Neural progenitor cell (in vitro differentiated cells): Measurements from ENCODE around the gene CCDC106. TPM values are rescaled to one million over a fixed set of nuclear protein-coding genes. Genes with fewer than 3 reads are reported as not detected.

Experiments
- DNase-seq: peaks from one replicate; pipeline ENCODE4 v3.0.0-alpha.2; 2016; ENCODE audit warnings: low spot score
- H2AFZ ChIP-seq: fragments of 200-600 bp; sonication (generic); replicated peaks from 2 replicates; pipeline ENCODE4 v1.6.1; 2016; ENCODE audit warnings: antibody characterized with exemption
- H3F3A ChIP-seq: fragments of 200-600 bp; sonication (generic); 2 replicates; pipeline ENCODE4 v1.6.1; 2016; ENCODE audit warnings: antibody characterized with exemption, low read depth
- H3K27ac ChIP-seq: fragments of 200-600 bp; sonication (generic); 2 replicates; pipeline ENCODE4 v1.5.1; 2016; ENCODE audit warnings: mild to moderate bottlenecking
- H3K27me3 ChIP-seq: fragments of 200-600 bp; sonication (generic); 2 replicates; pipeline ENCODE4 v1.6.1; 2016; ENCODE audit warnings: mild to moderate bottlenecking, moderate library complexity
- H3K36me3 ChIP-seq: fragments of 200-600 bp; sonication (generic); 2 replicates; pipeline ENCODE4 v1.5.1; 2016
- H3K4me1 ChIP-seq: fragments of 200-600 bp; sonication (generic); 2 replicates; pipeline ENCODE4 v1.6.1; 2016; ENCODE audit warnings: mixed run types
- H3K4me2 ChIP-seq: fragments of 200-600 bp; sonication (generic); 2 replicates; pipeline ENCODE4 v1.6.1; 2016
- H3K4me3 ChIP-seq: fragments of 200-600 bp; sonication (generic); 2 replicates; pipeline ENCODE4 v1.5.1; 2016
- H3K79me2 ChIP-seq: fragments of 200-600 bp; sonication (generic); 2 replicates; pipeline ENCODE4 v1.6.1; 2016; ENCODE audit warnings: low read depth
- H3K9ac ChIP-seq: fragments of 200-600 bp; sonication (generic); 2 replicates; pipeline ENCODE4 v1.6.1; 2016
- H3K9me3 ChIP-seq: fragments of 200-600 bp; sonication (generic); 2 replicates; pipeline ENCODE4 v1.5.1; 2016; ENCODE audit warnings: low read depth
- H4K20me1 ChIP-seq: fragments of 200-600 bp; sonication (generic); 2 replicates; pipeline ENCODE4 v1.6.1; 2016; ENCODE audit warnings: low read depth
- H3K27ac Mint-ChIP-seq: 3 replicates; pipeline ENCODE4 v1.8.0; 2021; ENCODE audit warnings: mixed read lengths
- H3K27me3 Mint-ChIP-seq: 2 replicates; pipeline ENCODE4 v1.8.0; 2022; ENCODE audit warnings: low read depth, mild to moderate bottlenecking, inconsistent platforms, moderate library complexity, mixed read lengths; ENCODE audit not compliant: insufficient read depth
- H3K36me3 Mint-ChIP-seq: 3 replicates; pipeline ENCODE4 v1.8.0; 2021; ENCODE audit warnings: mixed read lengths
- H3K4me1 Mint-ChIP-seq: 3 replicates; pipeline ENCODE4 v1.8.0; 2021; ENCODE audit warnings: mixed read lengths
- H3K4me3 Mint-ChIP-seq: 3 replicates; pipeline ENCODE4 v1.8.0; 2021; ENCODE audit warnings: mild to moderate bottlenecking, moderate library complexity, mixed read lengths
- H3K9me3 Mint-ChIP-seq: 3 replicates; pipeline ENCODE4 v1.8.0; 2020; ENCODE audit warnings: mixed read lengths
- EZH2 ChIP-seq: fragments of 200-600 bp; sonication (generic); IDR thresholded peaks from 2 replicates; pipeline ENCODE4 v1.6.1; 2017; ENCODE audit warnings: antibody characterized with exemption, mild to moderate bottlenecking, moderate library complexity
- EZH2phosphoT487 ChIP-seq: fragments of 200-600 bp; sonication (generic); IDR thresholded peaks from 2 replicates; pipeline ENCODE4 v1.6.1; 2017; ENCODE audit warnings: antibody characterized with exemption
- total RNA-seq: library from RNA; depleted of rRNA; stranded (reverse); fragments of >200 nt; gene quantifications from 2 replicates; pipeline ENCODE4 v1.2.3, GENCODE V29; 2015; ENCODE audit warnings: low replicate concordance
- TF ChIP-seq, protein P1 (sequence below): fragments of 200-600 bp; sonication (generic); IDR thresholded peaks from 2 replicates; pipeline ENCODE4 v1.5.1; 2017; ENCODE audit warnings: antibody characterized with exemption, mild to moderate bottlenecking

CCDC106 gene
- total RNA-seq, 1 donor from 2014 or later: 7.6 TPM

DNA sequence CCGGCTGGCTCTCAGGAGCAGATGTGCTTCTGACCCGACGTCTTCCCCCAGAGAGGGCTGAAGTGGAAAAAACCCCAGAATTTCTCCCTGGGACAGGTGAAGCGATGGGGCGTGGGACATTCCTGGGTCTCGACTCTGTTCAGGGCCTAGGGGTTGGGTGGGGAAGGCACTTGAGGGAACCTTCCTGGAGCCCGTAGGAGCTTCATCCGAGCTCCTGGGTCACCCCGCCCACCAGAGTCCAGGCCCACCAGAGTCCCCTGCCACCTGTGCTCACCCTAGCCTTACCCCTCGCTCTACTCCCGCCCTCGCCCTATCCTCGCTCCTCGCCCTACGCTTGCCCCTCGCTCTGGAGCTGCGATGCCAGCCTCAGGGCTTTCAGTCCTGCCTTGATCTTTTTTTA is 50.2 kb downstream of the CCDC106 start:
- DNase-seq: no peak
- Histone ChIP-seq H3K27me3 (no peaks in the 10 kb centered on the region), H3F3A (no peaks in the 10 kb centered on the region), H3K9me3 (no peaks in the 10 kb centered on the region), H2AFZ (no peak overlapping the region), H3K4me2 (no peak overlapping the region), H4K20me1 (no peaks in the 10 kb centered on the region), H3K36me3 (no peaks in the 10 kb centered on the region), H3K79me2 (no peaks in the 10 kb centered on the region), H3K4me1 (no peaks in the 10 kb centered on the region), H3K4me3 (no peak overlapping the region), H3K27ac (no peak overlapping the region), H3K9ac (no peak overlapping the region)
- H3K4me1 Mint-ChIP-seq: no peaks in the 10 kb centered on the region
- no peak overlapping the region for H3K27ac Mint-ChIP-seq
- TF ChIP-seq, protein P1, sequence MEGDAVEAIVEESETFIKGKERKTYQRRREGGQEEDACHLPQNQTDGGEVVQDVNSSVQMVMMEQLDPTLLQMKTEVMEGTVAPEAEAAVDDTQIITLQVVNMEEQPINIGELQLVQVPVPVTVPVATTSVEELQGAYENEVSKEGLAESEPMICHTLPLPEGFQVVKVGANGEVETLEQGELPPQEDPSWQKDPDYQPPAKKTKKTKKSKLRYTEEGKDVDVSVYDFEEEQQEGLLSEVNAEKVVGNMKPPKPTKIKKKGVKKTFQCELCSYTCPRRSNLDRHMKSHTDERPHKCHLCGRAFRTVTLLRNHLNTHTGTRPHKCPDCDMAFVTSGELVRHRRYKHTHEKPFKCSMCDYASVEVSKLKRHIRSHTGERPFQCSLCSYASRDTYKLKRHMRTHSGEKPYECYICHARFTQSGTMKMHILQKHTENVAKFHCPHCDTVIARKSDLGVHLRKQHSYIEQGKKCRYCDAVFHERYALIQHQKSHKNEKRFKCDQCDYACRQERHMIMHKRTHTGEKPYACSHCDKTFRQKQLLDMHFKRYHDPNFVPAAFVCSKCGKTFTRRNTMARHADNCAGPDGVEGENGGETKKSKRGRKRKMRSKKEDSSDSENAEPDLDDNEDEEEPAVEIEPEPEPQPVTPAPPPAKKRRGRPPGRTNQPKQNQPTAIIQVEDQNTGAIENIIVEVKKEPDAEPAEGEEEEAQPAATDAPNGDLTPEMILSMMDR: no peak
- no peak for TF ChIP-seq EZH2phosphoT487
- no peak for TF ChIP-seq EZH2
- H3K4me3 Mint-ChIP-seq: no peak overlapping the region
- peaks cover 23% of the 10 kb centered on the region for H3K36me3 Mint-ChIP-seq
- H3K9me3 Mint-ChIP-seq: peaks cover 8% of the 10 kb centered on the region
- H3K27me3 Mint-ChIP-seq: peaks cover 8% of the 10 kb centered on the region

DNA sequence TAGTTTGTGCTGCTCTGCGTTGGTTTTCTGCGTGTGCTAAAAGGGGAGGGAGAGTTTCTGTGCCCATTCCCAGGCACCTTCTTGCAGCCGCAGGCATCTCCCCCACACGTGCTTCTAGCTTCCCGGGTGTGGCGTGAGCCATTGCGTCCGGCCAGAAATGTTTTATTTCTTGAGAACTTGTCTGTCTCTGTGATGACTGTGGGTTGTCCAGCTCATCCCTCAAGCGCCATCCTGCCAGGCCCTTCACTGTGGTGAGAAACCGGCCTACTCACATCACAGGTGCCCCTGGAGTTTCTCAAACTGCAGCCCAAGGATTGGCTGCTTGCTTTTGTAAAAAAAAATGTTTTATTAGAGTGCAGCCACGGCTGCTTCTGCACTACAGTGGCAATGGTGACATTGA is 51.2 kb downstream of the CCDC106 start:
- no peaks in the 10 kb centered on the region for H3K36me3 ChIP-seq
- H3K4me1 ChIP-seq: no peaks in the 10 kb centered on the region
- H3K9me3 ChIP-seq: no peaks in the 10 kb centered on the region
- H3K4me3 ChIP-seq: no peak overlapping the region
- H2AFZ ChIP-seq: no peak overlapping the region
- H3K27me3 Mint-ChIP-seq: peaks cover 8% of the 10 kb centered on the region
- H3K79me2 ChIP-seq: no peaks in the 10 kb centered on the region
- H3K4me2 ChIP-seq: no peak overlapping the region
- H3K4me3 Mint-ChIP-seq: no peak overlapping the region
- H4K20me1 ChIP-seq: no peaks in the 10 kb centered on the region
- H3F3A ChIP-seq: no peaks in the 10 kb centered on the region
- no peak overlapping the region for H3K27ac ChIP-seq
- H3K9me3 Mint-ChIP-seq: peaks cover 8% of the 10 kb centered on the region
- no peaks in the 10 kb centered on the region for H3K4me1 Mint-ChIP-seq
- no peak overlapping the region for H3K9ac ChIP-seq
- H3K36me3 Mint-ChIP-seq: peaks cover 23% of the 10 kb centered on the region
- H3K27ac Mint-ChIP-seq: no peak overlapping the region
- no peaks in the 10 kb centered on the region for H3K27me3 ChIP-seq
- TF ChIP-seq EZH2phosphoT487 (no peak), EZH2 (no peak)
- TF ChIP-seq, protein P1: no peak
- no peak for DNase-seq

DNA sequence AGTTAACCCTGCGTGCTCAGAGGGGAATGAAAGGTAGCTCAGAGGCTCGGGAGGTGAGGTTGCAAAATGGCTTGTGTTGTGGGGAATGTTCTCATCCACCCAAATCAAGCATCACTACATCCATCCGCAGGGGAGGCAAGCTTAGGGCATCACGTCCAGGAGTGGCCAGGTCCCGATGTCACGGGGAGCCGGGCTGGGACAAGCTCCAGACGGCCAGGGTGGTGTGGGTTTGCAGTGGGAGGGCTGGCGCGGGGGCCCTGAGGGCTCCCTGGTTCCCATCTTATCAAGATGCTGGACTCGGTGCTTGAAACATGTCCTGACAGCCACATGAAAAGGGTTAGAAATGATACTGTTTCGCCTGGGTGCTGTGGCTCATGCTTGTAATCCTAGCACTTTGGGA is 52.8 kb downstream of the CCDC106 start:
- no peak overlapping the region for H3K27ac Mint-ChIP-seq
- H3K4me2 ChIP-seq: no peak overlapping the region

More for the DNA sequence above, 52.8 kb downstream of the CCDC106 start:
- Mint-ChIP-seq H3K36me3 (peaks cover 35% of the 10 kb centered on the region), H3K9me3 (peaks cover 8% of the 10 kb centered on the region), H3K4me3 (no peak overlapping the region), H3K27me3 (peaks cover 10% of the 10 kb centered on the region), H3K4me1 (no peaks in the 10 kb centered on the region)
- no peak for DNase-seq
- no peaks in the 10 kb centered on the region for H3K79me2 ChIP-seq
- H3F3A ChIP-seq: no peaks in the 10 kb centered on the region
- no peaks in the 10 kb centered on the region for H3K27me3 ChIP-seq
- H3K36me3 ChIP-seq: no peaks in the 10 kb centered on the region
- no peak for TF ChIP-seq EZH2
- no peak for TF ChIP-seq EZH2phosphoT487
- TF ChIP-seq, protein P1: no peak
- no peaks in the 10 kb centered on the region for H3K9me3 ChIP-seq
- no peak overlapping the region for H3K4me3 ChIP-seq
- no peak overlapping the region for H3K9ac ChIP-seq
- no peak overlapping the region for H3K27ac ChIP-seq
- no peaks in the 10 kb centered on the region for H3K4me1 ChIP-seq
- no peaks in the 10 kb centered on the region for H4K20me1 ChIP-seq
- no peak overlapping the region for H2AFZ ChIP-seq
